HG02642 (cell line): ENCODE results near the gene NECTIN3.

ENCODE experiments used
- ATAC-seq: cut with Tn5 transposase; IDR thresholded peaks from one replicate; pipeline ENCODE4 v1.9.1; 2021; ENCODE audit warnings: mild to moderate bottlenecking; ENCODE audit not compliant: unreplicated experiment, poor library complexity

Gene NECTIN3

GRCh38 chr3:111071257-111072030, at the start of gene NECTIN3:
NECTIN3 (plus strand) TSS chr3:111071816; CDS start chr3:111072018, 202 bp downstream.
- peak; percentile 86 for ATAC-seq

GRCh38 chr3:111027868-111028267, 43.7 kb upstream of the NECTIN3 start:
- no peak for ATAC-seq

GRCh38 chr3:111031538-111031937, 40.1 kb upstream of the NECTIN3 start:
- no peak for ATAC-seq

GRCh38 chr3:111032677-111033076, 38.9 kb upstream of the NECTIN3 start:
- ATAC-seq, result no peak

- ATAC-seq, result no peak
Observed at GRCh38 chr3:111033470-111034050, 38.1 kb upstream of the NECTIN3 start.

GRCh38 chr3:111035316-111035715, 36.3 kb upstream of the NECTIN3 start:
- no peak for ATAC-seq

- ATAC-seq, result no peak
Observed at GRCh38 chr3:111035902-111036301, 35.7 kb upstream of the NECTIN3 start.

GRCh38 chr3:111040959-111041358, 30.7 kb upstream of the NECTIN3 start:
- no peak for ATAC-seq

GRCh38 chr3:111045564-111045963, 26.1 kb upstream of the NECTIN3 start:
- no peak for ATAC-seq

- no peak for ATAC-seq
Observed at GRCh38 chr3:111047042-111047441, 24.6 kb upstream of the NECTIN3 start.

GRCh38 chr3:111047812-111048435, 23.7 kb upstream of the NECTIN3 start:
- ATAC-seq, result no peak

- no peak for ATAC-seq
Observed at GRCh38 chr3:111051354-111051753, 20.3 kb upstream of the NECTIN3 start.

GRCh38 chr3:111068574-111068973, 3.0 kb upstream of the NECTIN3 start:
- no peak for ATAC-seq

GRCh38 chr3:111069974-111070771, 1.4 kb upstream of the NECTIN3 start:
- ATAC-seq, result no peak

GRCh38 chr3:111070772-111071256, 802 bp upstream of the NECTIN3 start:
- no peak for ATAC-seq

- peak; percentile 34 for ATAC-seq
Observed at GRCh38 chr3:111072031-111072921, 660 bp downstream of the NECTIN3 start.

GRCh38 chr3:111073218-111073617, 1.6 kb downstream of the NECTIN3 start:
- ATAC-seq, result no peak

GRCh38 chr3:111076732-111077131, 5.1 kb downstream of the NECTIN3 start:
- no peak for ATAC-seq

- no peak for ATAC-seq
Observed at GRCh38 chr3:111077369-111077768, 5.8 kb downstream of the NECTIN3 start.

- no peak for ATAC-seq
Observed at GRCh38 chr3:111080413-111080812, 8.8 kb downstream of the NECTIN3 start.
